HG03575 (cell line): Measurements from ENCODE around the gene LRBA.

Source experiments
- ATAC-seq: cut with Tn5 transposase; IDR thresholded peaks from one replicate; pipeline ENCODE4 v1.9.1; 2021; ENCODE audit not compliant: unreplicated experiment, insufficient number of reproducible peaks, low FRiP score; ENCODE audit errors: extremely low read depth

Gene LRBA

DNA sequence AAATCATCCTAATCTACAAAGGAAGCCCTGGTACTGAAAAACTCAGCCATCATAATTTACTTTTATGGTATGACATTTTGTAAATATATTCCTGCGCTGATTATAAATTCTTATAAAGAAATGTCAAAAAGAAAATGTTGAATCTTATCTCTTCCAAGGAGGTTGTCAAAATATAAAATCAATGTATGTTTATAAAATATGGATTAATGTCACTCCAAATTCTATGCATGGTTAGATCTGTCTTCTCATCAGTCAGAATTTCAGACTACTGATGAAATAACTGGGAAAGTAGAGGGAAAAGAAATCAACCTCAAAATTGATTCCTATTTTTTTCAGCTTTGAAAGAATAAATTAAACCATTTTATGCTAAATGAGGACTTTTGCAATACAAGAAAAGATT lies 553.1 kb downstream of the LRBA start:
- no peak for ATAC-seq

DNA sequence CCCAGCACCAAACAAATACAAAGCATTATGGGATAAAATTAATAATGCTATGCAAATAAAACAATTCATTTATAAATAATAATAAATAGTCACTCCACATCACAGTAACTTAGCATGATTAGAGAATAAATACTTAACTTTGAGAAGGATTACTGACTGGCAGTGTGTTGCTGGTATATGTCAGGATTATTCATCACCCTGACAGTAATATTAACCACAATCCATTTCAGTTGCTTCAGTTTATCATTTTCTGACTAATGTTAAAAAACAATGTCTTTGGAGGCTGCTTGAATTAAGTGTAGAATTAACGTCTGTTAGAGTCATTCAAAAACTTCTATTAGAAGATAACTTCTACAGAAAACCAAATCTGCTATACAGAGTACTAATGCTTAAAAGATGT lies 557.3 kb downstream of the LRBA start:
- no peak for ATAC-seq

DNA sequence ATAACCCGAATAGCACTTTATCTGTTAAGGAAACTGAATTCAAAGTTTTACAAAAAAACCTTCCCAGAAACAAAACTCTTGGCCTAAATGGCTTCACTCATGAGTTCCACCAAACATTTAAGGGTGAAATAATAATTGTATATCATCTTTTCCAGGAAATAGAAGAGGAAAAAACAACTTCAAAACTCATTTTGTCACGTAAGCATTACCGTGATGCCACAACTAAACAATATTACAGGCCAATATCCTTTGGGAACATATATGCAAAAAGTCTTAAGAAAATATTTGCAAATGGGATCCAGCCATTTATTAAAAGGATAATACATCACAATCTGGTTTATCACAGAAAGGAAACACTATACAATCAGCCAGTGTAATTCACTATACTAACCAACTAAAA lies 563.2 kb downstream of the LRBA start:
- ATAC-seq, result no peak

DNA sequence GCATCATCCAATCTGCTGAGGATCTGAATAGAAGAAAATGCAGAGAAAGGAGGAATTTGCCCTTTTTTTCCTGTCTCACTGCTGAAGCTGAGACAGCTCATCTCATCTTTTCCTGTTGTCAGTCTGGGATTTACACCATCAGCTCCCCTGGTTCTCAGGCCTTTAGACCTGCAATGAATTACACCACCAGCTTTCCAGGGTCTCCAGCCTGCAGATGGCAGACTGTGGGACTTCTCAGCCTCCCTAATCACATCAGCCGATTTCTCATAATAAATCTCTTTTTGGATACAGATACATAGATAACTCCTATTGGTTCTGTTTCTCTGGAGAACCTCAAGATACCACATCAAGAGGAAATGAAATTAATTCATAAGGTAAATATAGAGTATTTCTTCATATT lies 567.7 kb downstream of the LRBA start:
- no peak for ATAC-seq

DNA sequence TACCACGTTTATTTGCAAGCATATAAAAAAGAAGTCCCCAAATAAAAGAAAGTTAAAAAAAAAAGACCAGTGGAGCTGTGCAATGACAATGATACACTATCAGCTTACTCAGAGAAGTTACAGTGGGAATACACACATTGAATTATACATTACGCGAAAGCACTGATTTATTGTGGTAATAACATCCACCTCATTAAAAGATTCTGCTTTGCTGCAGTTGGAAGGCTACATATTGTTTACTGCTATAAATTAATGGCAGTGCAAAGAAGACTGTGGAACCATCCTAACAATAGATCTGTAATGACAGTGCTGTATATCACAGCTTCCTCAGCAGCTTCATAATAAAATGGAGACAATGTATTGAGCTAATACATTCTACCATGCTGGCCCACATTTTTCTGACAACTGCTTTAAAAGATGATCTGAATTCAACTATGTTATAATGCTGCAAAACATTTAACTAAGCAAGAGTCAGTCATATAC lies 575.6 kb downstream of the LRBA start:
- no peak for ATAC-seq

DNA sequence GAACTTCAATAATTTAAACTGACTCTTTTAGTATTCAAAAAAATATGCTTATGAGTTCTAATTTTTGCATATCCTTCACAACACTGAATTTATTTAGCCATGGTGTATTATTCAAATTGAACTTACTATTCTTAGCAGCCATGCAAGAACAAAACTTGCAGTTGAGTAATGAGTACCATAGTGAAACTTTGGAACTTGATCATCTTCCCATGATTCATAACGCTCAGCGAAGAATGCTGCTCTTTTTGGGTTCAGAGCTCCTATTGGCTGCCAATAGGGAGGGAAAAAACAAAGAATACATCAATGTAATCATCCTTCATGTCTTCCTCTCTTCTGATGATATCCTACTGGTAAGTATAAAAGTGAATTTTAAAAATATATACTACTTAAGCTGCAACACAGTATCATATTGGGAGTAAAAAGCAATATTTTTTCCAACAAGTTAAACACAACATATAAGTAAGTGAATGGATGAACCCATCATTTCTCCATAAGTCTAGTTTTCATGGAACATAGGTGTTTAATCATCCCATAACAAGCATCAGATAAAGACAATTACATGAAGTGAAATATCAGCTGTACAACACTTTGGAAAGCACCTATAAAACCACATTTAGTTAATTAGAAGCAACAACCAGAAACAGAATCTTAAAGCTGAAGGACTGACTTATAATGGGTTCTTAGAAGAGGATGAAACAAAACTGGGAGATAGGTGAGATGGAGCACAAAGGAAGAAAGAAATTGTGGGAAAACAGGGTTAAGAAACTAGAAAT lies 578.3 kb downstream of the LRBA start:
- ATAC-seq, result no peak

DNA sequence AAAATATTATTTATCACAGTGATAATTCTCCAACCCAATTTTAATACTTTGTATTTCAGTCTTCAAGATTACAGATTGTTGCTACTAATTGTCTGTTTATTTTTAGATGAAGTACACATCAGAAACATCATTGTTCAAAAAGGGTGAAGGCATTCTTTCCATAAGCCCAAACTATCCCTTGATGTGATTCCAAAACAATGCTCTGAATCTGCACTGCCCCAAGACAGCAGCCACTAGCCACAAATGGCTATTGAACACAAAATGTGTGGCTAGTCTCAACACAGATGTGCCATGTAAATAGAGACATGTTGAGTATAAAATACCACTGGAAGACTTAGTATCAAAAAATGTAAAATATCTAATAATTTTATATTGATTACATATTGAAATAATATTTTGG lies 583.9 kb downstream of the LRBA start:
- no peak for ATAC-seq

DNA sequence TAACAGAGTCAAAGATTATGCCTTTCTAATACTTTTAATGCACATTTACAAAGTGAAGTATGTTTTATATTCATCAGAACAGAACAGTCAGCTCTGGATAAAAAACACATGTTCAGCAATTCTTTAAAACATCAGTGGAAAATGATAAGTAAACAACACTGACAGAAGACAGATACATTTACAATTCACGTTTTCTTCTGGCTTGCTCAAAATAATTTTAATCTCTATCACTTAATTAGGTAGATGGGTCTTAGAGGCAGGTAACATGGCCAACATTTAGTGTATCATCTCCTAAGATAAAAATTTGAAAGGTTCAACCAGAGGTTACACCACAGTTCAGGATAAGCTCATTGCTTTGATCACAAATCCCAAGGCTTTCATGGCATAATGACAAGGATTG lies 589.9 kb downstream of the LRBA start:
- no peak for ATAC-seq

DNA sequence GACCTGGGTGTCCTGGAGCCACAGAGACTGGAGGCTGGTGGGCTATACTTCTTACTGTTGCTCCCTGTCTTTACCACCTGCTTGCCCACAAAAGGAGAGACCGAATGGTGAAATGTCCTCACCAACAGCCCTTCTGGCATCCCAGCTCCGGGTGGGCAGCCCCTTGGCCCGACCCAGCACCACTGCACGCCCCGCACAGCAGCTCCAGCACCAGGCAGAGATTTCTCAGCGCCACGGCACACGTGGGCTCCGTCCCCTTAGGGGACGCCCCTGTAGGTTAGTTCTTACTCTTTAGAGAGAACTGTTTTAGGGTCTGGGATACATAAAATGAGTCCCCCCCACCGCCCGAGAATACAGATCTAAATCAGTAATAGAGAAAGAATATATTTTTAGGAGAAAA lies 591.6 kb downstream of the LRBA start:
- ATAC-seq, result no peak

DNA sequence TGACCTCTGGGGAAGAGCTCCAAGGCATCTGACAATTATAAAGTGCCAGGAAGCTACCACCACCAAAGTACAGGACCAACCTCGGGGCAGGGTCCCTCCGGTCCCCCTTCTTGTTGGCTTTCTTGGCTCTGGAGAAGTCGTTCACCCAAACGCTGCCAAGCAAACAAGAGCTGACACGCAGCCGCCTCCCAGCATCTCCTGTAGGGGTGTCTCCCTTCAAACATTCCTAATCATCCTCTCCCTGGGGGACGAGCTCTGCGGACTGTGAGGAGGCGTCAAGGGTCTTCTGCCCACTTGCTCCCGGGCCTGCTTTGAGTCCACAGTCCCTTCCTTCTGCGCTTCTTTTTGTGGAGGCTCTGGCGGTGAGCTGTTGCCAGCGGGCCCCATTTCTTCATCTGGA lies 592.0 kb downstream of the LRBA start:
- ATAC-seq, result no peak

DNA sequence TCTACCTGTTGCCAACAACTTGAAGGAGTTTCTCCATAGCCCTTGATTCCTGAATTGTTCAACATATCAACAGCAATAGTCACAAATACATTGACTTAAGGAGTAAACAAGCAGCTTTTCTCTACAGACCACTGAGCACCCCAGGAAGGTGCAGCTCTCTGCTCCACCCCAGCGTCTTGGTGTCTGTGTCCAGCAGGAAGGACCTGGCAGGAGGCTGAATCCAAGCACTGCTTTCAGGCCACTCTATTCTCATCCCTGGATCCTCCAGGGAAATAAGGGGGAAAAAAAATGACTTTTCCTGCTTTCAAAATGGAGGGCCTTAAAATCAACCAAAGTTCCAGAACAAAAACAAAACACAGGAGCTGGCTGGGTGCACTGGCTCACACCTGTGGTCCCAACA lies 593.5 kb downstream of the LRBA start:
- no peak for ATAC-seq

DNA sequence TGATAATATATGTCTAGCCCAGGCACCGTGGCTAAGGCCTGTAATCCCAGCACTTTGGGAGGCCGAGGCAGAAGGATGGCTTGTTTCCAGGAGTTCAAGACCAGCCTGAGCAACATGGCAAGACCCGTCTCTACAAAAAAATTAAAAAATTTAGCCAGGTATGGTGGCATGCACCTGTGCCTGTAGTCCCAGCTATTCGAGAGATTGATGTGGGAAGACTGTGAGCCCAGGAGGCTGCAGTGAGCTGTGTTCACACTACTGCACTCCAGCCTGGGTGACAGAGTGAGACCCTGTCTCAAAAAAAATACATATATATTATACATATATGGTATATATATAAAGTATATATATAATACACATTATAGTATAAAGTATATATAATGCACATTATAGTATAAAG lies 595.1 kb downstream of the LRBA start:
- ATAC-seq, result no peak

DNA sequence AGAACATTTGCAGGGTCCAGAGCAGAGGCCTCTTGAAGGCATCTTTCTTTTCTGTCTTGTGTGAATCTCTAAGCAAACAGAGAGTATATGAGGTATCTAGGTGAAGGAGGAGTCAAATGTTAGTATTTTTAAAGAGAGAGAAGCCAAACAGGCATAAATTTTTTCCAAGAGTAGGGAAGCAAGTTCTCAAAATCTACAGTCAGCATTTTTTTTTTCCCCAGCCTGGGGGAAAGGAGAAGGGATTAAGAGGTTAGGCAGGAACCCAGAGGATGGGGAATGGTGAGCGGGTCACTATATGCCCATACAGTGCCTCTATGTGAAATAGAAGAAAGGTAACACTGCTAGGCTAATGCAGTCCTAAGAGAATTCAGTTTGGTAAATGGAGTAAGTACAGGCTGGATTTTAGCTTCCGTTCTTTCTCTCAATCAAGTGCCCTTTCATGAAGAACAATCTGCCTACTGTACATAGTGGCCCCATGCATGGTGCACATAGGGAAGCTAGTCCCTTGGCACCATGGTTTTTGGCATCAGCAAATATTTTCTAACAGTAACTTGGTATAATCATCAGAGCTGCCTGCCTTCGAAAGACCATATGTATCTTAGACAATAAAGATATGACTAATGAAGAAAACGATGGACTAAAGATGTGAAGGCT lies 596.2 kb downstream of the LRBA start:
- no peak for ATAC-seq

DNA sequence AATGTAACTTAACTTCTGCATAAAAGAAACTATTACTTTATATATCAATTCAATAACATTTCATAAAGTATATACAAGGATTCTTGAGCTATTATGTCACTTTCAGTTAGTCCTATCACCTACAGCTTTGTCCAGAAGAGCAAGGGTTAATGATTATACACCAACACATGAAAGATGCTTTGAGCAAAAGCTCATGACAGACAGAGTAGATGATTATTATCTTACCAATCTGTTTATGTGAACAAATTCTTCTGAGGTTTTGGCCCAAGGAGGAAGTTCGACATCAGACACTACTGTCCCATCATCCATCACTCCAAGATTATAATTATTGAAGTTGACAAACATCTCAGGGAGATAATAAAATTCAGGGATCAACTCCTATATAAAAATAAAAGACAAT lies 599.9 kb downstream of the LRBA start:
- no peak for ATAC-seq

DNA sequence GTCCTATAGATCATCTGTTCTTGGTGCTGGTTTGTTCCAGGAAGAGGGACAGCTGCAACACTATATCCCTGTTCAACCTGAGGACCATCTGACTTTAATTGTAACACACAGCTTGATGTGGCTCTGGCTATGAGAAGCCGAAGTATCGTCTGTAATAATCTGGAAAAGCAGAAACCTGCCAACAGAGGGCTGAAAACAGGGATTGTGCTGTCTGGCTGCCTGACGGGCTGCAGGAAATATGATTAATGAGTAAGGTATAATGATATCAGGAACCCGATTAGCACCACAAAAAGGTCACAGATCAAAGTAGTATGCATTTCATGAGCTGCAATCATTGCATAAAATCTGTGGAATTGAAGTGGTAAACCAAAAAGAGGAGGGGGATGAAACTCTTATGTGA lies 603.6 kb downstream of the LRBA start:
- no peak for ATAC-seq

DNA sequence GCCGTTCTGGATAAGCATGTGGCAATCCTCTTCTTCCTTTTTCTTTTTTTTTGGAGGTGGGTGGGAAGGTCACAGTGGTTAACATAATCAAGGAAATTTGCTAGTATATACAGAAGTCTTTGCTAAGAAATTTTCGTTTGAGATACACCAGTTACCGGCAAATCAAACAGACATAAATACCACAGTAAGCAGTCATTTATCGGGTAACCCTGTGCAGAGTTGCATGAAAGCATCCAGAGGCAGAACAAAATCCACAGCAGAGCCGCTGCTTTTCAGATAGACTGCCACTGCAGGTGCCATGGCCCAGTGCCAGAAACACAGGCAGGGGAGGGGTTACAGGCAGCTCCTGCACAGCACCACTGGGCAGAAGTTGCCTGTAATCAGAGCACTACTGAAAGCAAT lies 612.2 kb downstream of the LRBA start:
- no peak for ATAC-seq

DNA sequence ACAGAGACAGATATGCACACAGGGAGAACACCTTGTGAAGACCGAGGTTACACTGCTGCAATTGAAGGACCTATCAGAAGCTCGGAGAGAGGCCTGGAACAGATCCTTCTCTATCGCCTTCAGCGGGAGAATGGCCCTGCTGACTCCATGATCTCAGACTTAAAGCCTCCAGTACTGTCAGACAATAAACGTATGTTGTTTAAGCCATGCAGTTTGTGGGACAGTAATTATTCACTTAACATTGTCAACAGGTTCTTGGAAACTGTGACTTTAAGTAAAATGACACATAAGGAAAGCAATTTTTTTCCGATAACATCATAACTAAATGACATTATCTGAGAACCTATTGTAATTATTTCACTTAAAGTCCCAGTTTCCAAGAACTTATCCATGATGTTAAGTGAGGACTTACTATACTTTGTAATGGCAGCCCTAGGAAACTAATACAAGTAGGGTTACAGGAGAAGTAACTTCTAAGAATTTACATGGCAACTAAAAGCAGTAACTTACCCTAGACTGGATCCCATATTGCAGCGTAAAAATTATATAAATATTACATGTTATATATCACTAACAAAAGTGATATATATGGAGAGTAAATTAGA lies 613.9 kb downstream of the LRBA start:
- ATAC-seq, result no peak

DNA sequence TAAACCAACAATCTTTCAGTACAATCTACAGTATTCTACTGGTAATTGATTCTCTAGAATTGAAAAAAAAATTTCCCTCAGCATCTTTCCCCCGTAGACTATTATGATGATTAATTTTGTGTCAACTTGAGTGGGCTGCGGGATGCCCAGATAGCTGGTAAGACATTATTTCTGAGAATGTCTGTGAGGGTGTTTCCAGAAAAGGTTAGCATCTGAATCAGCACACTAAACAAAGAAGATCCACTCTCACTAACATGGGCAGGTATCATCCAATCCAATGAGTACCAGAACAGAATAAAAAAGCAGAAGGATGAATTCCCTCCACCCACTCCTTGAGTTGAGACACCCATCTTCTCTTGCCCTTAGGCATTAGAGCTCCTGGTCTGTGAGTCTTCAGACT lies 619.2 kb downstream of the LRBA start:
- no peak for ATAC-seq

DNA sequence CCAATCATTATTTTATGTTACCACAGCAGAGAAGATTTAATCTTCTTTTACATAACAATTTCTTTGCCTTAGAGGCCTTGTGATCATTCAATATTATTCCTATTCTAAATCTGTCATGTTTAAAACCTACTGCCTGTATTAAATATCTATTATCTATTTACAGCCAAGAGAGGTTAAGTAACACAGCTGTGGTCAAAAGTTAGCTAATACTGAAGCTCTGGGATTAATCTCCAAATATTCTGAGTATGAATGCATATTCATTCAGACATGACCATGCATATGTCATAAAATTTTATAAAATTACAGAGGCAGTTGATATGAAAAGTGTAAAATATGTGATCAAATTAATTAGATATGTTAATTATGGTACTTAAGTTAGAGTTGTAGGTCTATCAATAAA lies 621.0 kb downstream of the LRBA start:
- ATAC-seq, result no peak

DNA sequence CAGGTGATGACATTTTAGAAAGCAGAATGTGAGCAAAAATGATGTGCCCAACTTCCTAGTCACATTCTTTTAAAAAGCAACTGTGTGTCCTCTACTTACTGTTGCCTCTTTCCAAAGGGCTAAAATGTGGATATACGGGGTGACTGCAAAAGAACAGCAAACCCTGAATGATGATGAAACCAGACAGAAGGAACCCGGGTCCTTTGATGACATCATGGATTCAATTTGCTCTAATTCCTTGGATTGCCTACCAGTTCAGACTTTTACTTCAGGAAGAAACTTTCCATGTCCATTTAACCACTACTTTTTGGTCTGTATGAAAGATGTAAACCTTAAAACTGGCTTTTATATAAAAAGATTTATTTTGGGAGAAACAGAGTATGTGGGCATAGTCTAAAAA lies 624.0 kb downstream of the LRBA start:
- ATAC-seq, result no peak
